AG09309 (cell line): ENCODE results near the gene JAKMIP1.

ENCODE experiments used
- DNase-seq: peaks from one replicate; pipeline ENCODE4 v3.0.0-alpha.2; 2010; ENCODE audit warnings: low read depth
- H3K4me3 ChIP-seq: 2 replicates; pipeline ENCODE4 v1.5.1; 2011; ENCODE audit warnings: mild to moderate bottlenecking, low read depth, low read length, moderate library complexity; ENCODE audit not compliant: control insufficient read depth
- TF ChIP-seq, protein P1 (sequence below): IDR thresholded peaks from 2 replicates; pipeline ENCODE4 v1.5.1; 2011; ENCODE audit warnings: mild to moderate bottlenecking, low read depth, low read length, inconsistent platforms; ENCODE audit not compliant: insufficient read depth, control insufficient read depth; ENCODE audit errors: missing control alignments

JAKMIP1 gene

DNA sequence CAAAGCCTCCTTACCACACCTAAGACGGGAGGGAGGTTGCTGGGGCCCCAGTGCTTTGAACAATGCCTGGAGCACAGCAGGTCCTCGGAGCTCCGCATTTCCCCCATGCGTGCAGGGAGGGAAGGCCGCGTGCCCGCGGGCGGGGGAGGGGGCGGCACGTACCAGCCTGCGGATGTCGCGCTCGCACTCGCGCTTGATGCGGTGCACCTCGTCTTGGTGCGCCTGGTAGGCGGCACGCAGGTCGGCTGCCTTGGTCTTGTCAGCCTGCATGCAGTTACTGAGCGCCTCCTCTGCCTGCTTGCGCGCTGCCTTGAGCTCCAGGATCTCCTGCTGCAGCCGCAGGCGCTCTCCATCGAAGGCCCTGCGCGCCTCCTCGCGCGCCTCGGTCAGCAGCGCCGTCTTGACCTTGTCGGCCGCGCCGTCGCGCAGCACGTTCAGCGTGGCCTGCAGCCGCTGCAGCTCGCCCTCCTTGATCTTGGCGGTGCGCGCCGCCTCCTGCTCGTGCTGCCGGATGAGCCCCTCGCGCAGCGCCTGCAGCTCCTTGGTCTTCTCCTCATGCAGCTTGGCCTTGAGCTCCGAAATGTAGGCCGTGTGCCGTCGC lies 94.9 kb downstream of the JAKMIP1 start:
- H3K4me3 ChIP-seq: no peak overlapping the region

DNA sequence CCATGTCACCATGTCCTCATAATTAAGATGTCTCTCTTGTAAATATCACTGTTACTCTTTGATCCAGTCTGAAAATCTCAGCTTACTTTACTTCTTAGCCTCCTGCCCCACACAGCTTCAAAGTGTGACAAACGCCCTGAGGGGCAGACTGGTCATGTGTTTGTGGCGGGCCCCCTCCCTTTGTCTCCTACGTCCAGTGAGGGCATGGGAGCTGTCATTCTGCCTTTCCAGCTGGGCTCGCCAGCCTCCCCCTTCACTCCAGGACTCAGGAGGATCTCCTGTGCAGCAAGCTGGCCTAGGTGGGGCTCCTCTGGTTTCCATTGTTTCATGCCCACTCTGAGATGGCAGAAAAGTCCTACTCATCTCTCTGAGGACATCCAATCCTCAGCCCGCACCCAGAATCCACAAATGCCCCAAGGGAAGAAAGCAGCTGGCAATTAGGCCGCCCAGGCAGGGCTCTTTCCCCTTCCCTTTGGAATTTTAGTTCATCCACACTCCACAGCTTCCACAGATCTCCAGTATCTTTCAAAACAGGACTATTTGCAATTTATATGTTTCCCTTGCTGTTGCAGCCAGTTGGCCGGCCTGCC lies 95.7 kb downstream of the JAKMIP1 start:
- H3K4me3 ChIP-seq: no peak overlapping the region
- TF ChIP-seq, protein P1, sequence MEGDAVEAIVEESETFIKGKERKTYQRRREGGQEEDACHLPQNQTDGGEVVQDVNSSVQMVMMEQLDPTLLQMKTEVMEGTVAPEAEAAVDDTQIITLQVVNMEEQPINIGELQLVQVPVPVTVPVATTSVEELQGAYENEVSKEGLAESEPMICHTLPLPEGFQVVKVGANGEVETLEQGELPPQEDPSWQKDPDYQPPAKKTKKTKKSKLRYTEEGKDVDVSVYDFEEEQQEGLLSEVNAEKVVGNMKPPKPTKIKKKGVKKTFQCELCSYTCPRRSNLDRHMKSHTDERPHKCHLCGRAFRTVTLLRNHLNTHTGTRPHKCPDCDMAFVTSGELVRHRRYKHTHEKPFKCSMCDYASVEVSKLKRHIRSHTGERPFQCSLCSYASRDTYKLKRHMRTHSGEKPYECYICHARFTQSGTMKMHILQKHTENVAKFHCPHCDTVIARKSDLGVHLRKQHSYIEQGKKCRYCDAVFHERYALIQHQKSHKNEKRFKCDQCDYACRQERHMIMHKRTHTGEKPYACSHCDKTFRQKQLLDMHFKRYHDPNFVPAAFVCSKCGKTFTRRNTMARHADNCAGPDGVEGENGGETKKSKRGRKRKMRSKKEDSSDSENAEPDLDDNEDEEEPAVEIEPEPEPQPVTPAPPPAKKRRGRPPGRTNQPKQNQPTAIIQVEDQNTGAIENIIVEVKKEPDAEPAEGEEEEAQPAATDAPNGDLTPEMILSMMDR: no peak

More for the DNA sequence above, 94.9 kb downstream of the JAKMIP1 start:
- DNase-seq: no peak
- TF ChIP-seq, protein P1: no peak

DNA sequence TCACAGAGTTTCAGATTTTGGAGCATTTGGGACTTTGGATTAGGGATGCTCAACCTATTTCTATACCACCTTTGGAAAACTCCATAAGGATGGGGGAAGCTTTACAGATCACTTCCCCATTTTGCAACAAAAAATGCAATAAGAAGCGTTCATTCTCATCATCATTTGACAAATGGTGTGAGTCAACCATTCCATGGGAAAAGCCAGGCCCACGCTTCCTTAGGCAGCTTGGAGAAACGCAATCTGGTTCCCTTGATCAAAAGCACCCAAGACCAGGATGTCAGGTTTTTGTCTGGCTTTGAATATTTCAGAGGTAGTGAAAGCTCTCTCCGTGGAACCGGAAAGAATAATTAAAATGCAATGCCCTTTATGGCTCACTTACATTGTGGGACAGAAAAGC lies 102.8 kb downstream of the JAKMIP1 start:
- no peak for DNase-seq
- TF ChIP-seq, protein P1: no peak
- no peak overlapping the region for H3K4me3 ChIP-seq

More for the DNA sequence above, 95.7 kb downstream of the JAKMIP1 start:
- no peak for DNase-seq

DNA sequence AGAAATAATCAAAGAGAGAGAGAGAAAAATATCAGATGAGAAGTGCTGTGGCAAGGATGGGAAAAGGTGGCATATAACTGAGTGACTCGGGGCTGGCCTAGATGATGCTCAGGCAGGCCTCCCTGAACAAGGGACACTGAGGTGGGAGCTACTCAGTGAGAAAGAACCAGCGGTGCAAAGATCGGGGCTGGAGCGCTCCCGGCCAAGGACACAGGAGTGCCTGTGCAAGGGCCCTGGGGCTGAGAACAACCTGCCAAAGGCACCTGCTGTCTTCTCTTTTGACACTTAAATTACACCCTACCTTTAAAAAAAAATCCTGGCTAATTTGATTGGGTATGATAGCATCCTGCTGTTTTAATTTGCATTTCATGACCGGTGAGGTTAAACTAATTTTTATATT lies 104.5 kb downstream of the JAKMIP1 start:
- TF ChIP-seq, protein P1: no peak
- no peak overlapping the region for H3K4me3 ChIP-seq
- DNase-seq: no peak

DNA sequence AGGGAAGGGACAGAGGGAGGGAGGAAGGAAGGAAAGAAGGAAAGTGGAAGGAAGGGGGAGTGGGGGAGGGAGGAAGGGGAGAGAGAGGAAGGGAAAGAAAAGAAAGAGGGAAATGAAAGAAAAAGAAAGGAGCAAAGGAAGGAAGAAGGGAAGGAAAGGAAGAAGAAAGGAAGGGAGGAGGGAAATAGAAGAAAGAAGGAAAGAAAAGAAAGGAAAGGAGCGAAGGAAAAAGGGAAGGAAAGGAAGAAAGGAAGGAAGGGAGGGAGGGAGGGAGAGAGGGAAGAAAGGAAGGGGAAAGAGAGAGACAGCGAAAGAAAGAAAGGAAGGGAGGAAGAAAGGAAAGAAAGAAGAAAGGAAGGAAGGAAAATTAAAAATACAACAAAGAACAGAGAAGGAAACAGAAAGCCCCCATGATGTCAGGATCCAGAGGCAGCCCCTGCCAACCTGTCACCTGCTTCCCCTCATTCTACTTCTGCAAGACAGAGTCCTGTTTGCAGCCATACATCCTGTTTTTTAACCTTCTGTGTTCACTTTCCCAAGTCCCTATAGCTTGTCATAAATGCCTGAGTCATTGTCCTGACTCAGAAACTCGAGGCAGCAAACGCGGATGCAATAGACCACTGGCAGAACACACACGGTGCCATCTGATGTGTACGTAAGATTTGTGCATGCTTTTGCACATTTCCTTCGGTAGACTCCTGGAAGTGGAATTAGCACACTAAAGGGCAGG lies 105.2 kb downstream of the JAKMIP1 start:
- TF ChIP-seq, protein P1: no peak
- no peak for DNase-seq
- no peak overlapping the region for H3K4me3 ChIP-seq

DNA sequence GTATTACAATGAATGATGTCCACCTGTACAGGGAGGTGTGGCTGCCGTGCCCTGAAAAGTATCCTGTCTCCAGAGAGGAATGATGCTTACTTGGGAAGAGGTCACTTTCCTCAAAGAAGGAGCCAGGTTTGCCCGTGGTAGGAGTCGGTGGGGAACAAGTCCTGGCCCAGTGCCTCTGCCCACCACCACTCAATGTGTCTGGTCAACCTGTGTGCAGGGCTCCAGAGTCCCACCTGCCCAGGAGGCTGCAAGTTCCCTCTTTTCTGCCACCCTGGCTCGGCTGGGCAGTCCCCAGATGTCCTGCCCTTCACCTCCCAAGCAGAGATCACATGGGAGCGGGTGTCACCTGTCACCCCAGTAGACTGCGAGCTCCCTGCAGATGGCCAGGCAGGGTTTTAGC lies 106.7 kb downstream of the JAKMIP1 start:
- no peak for DNase-seq
- H3K4me3 ChIP-seq: no peak overlapping the region
- TF ChIP-seq, protein P1: no peak
